Coronary artery (tissue), 2 donors: ENCODE measurements around the gene SLC25A48.

Source experiments
- DNase-seq: peaks from one replicate; pipeline ENCODE4 v3.0.0-alpha.2; 2017; ENCODE audit warnings: low spot score
- H3K27ac ChIP-seq, 2 donors: fragments of 200-600 bp; sonication (generic); one replicate each; pipeline ENCODE4 v1.5.1; 2016 to 2019
- H3K4me3 ChIP-seq: fragments of 200-600 bp; sonication (generic); 2 replicates; pipeline ENCODE4 v1.5.1; 2016; ENCODE audit warnings: mild to moderate bottlenecking, moderate library complexity
- CTCF ChIP-seq: fragments of 200-600 bp; sonication (generic); IDR thresholded peaks from one replicate; pipeline ENCODE4 v1.5.1; 2019; ENCODE audit warnings: antibody characterized with exemption

SLC25A48 gene

GRCh38 chr5:135930949-135931295 lies 96.5 kb downstream of the SLC25A48 start:
- no peak overlapping the region for H3K27ac ChIP-seq
- no peak for TF ChIP-seq CTCF
- no peak overlapping the region for H3K4me3 ChIP-seq
- DNase-seq, result no peak

GRCh38 chr5:135934939-135935338 lies 100.5 kb downstream of the SLC25A48 start:
- DNase-seq, result no peak
- no peak overlapping the region for H3K27ac ChIP-seq
- no peak for TF ChIP-seq CTCF
- H3K4me3 ChIP-seq, result no peak overlapping the region

- no peak for TF ChIP-seq CTCF
- DNase-seq, result no peak
- H3K4me3 ChIP-seq, result no peak overlapping the region
- no peak overlapping the region for H3K27ac ChIP-seq
Measured at GRCh38 chr5:135937245-135937911, 102.9 kb downstream of the SLC25A48 start.
